ENCODE results near the gene MEGF11.

DNA sequence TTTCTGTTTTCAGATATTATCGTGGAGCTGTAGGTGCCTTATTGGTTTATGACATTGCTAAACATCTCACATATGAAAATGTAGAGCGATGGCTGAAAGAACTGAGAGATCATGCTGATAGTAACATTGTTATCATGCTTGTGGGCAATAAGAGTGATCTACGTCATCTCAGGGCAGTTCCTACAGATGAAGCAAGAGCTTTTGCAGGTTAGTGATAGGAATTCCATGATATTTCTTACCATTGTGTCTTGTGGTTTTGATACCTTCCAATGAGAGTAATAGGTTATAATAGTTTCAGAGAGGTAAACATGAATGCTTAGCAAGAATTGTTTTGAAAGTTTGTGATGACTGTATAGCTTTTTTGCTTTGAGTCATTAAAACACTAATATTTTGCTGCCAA, 375.8 kb downstream of the MEGF11 start:
- TF ChIP-seq CTCF (IDR thresholded peaks at IDR 0.05; ENCODE audit: insufficient read depth, low read length, poor library complexity, severe bottlenecking) (no peak), EZH2phosphoT487 (conservative IDR thresholded peaks at IDR 0.05; ENCODE audit: low read length) (no peak)
